Activated CD4-positive, alpha-beta T cell treated with anti-CD3 and anti-CD28 coated beads, Interleukin-10, Interleukin-2, amounts not matched to agents 100 ng/mL and 50 ng/mL, durations not matched to agents 16 hours and 8 hours (primary cell): ENCODE data around the gene DLG2.

Experiments
- DNase-seq: peaks from one replicate; pipeline ENCODE4 v3.0.0-alpha.2; 2020

The DLG2 gene

GRCh38 chr11:83941050-83941449, 1686.1 kb downstream of the DLG2 start:
- DNase-seq, result no peak

GRCh38 chr11:83938148-83938547, 1689.0 kb downstream of the DLG2 start:
- DNase-seq, result no peak

- no peak for DNase-seq
These were observed 1694.1 kb downstream of the DLG2 start for GRCh38 chr11:83933008-83933407.

GRCh38 chr11:83927422-83927821, 1699.7 kb downstream of the DLG2 start:
- no peak for DNase-seq

GRCh38 chr11:83924795-83925542, 1702.2 kb downstream of the DLG2 start:
- no peak for DNase-seq

GRCh38 chr11:83923961-83924360, 1703.2 kb downstream of the DLG2 start:
- DNase-seq, result no peak

- no peak for DNase-seq
These were observed 1704.2 kb downstream of the DLG2 start for GRCh38 chr11:83922953-83923352.

- no peak for DNase-seq
These were observed 1704.8 kb downstream of the DLG2 start for GRCh38 chr11:83922318-83922717.

GRCh38 chr11:83921447-83922192, 1705.5 kb downstream of the DLG2 start:
- no peak for DNase-seq

- no peak for DNase-seq
These were observed 1708.7 kb downstream of the DLG2 start for GRCh38 chr11:83918476-83918875.

- DNase-seq, result no peak
These were observed 1712.1 kb downstream of the DLG2 start for GRCh38 chr11:83914995-83915394.

GRCh38 chr11:83909579-83910534, 1717.3 kb downstream of the DLG2 start:
- DNase-seq, result no peak

- no peak for DNase-seq
These were observed 1718.8 kb downstream of the DLG2 start for GRCh38 chr11:83908298-83908856.

- no peak for DNase-seq
These were observed 1731.6 kb downstream of the DLG2 start for GRCh38 chr11:83895516-83895915.

- DNase-seq, result no peak
These were observed 1745.7 kb downstream of the DLG2 start for GRCh38 chr11:83881428-83881827.

GRCh38 chr11:83871054-83871453, 1756.1 kb downstream of the DLG2 start:
- DNase-seq, result no peak

- DNase-seq, result no peak
These were observed 1760.5 kb downstream of the DLG2 start for GRCh38 chr11:83866655-83867054.

GRCh38 chr11:83865636-83866461, 1761.3 kb downstream of the DLG2 start:
- no peak for DNase-seq

- DNase-seq, result no peak
These were observed 1762.6 kb downstream of the DLG2 start for GRCh38 chr11:83864412-83865057.

- DNase-seq, result no peak
These were observed 1763.9 kb downstream of the DLG2 start for GRCh38 chr11:83863272-83863671.

GRCh38 chr11:83862691-83863090, 1764.5 kb downstream of the DLG2 start:
- no peak for DNase-seq
